Measurements from ENCODE around the gene SLC35F3. TPM values are rescaled to one million over a fixed set of nuclear protein-coding genes. Genes with fewer than 3 reads are reported as not detected.
"Not testable (repeated sequence)": the region's sequence is repeated elsewhere in the genome, so short reads cannot be mapped to it uniquely, and the experiment has no call there.

Gene SLC35F3
- total and polyA plus RNA-seq, 2 experiments from 2014 or later: 0.80 to 1.3 TPM

GRCh38 chr1:234150892-234151291 lies 246.4 kb downstream of the SLC35F3 start:
- no peaks in the 10 kb centered on the region for H3K9me2 ChIP-seq (replicated peaks; ENCODE audit: insufficient read depth)
- H3K4me3 ChIP-seq: no peak overlapping the region
- no peak overlapping the region for H2AFZ ChIP-seq
- no peak overlapping the region for H3K27ac ChIP-seq
- no peak overlapping the region for H3K4me2 ChIP-seq
- 74% methylated on average over 2 of the region's 2 CpGs for WGBS (ENCODE audit: low lambda C conversion rate, missing lambda C conversion rate)
- H3K27me3 ChIP-seq: no peaks in the 10 kb centered on the region
- no peaks in the 10 kb centered on the region for H3K9me3 ChIP-seq (ENCODE audit: low read depth)
- DNase-seq (ENCODE audit: low spot score): no peak
- no peak for TF ChIP-seq EZH2phosphoT487 (IDR thresholded peaks at IDR 0.05; ENCODE audit: low read depth, severe bottlenecking, unreplicated experiment)
- no peak for TF ChIP-seq EZH2 (IDR thresholded peaks at IDR 0.05; ENCODE audit: borderline replicate concordance)
- TF ChIP-seq CTCF (IDR thresholded peaks at IDR 0.05; ENCODE audit: poor library complexity): no peak
- H3K36me3 ChIP-seq (replicated peaks; ENCODE audit: insufficient read depth, low read depth): no peaks in the 10 kb centered on the region
- H4K20me1 ChIP-seq (ENCODE audit: insufficient read depth, poor library complexity, severe bottlenecking): no peaks in the 10 kb centered on the region
- no peaks in the 10 kb centered on the region for H3K4me1 ChIP-seq (ENCODE audit: insufficient read depth)
- no peaks in the 10 kb centered on the region for H3K79me2 ChIP-seq

- H3K79me2 ChIP-seq; H3K4me1 ChIP-seq (ENCODE audit: insufficient read depth); H3K4me2 ChIP-seq; DNase-seq (ENCODE audit: low spot score); H4K20me1 ChIP-seq (ENCODE audit: insufficient read depth, poor library complexity, severe bottlenecking); H2AFZ ChIP-seq; H3K36me3 ChIP-seq (replicated peaks; ENCODE audit: insufficient read depth, low read depth); H3K4me3 ChIP-seq; H3K9me3 ChIP-seq (ENCODE audit: low read depth); H3K27ac ChIP-seq; H3K9me2 ChIP-seq (replicated peaks; ENCODE audit: insufficient read depth); H3K27me3 ChIP-seq: not testable (repeated sequence)
- WGBS (ENCODE audit: low lambda C conversion rate, missing lambda C conversion rate): 97% methylated on average over 4 of the region's 4 CpGs
These were observed 247.9 kb downstream of the SLC35F3 start for GRCh38 chr1:234152344-234152743.

- Histone ChIP-seq H3K4me2 (no peak overlapping the region), H4K20me1 (ENCODE audit: insufficient read depth, poor library complexity, severe bottlenecking) (no peaks in the 10 kb centered on the region), H3K27ac (no peak overlapping the region), H3K36me3 (replicated peaks; ENCODE audit: insufficient read depth, low read depth) (no peaks in the 10 kb centered on the region), H3K9me2 (replicated peaks; ENCODE audit: insufficient read depth) (no peaks in the 10 kb centered on the region), H3K79me2 (no peaks in the 10 kb centered on the region), H3K4me3 (no peak overlapping the region), H3K27me3 (no peaks in the 10 kb centered on the region), H3K4me1 (ENCODE audit: insufficient read depth) (no peaks in the 10 kb centered on the region), H3K9me3 (ENCODE audit: low read depth) (no peaks in the 10 kb centered on the region), H2AFZ (no peak overlapping the region)
- TF ChIP-seq CTCF (IDR thresholded peaks at IDR 0.05; ENCODE audit: poor library complexity) (peak; percentile 67), EZH2phosphoT487 (IDR thresholded peaks at IDR 0.05; ENCODE audit: low read depth, severe bottlenecking, unreplicated experiment) (no peak)
- WGBS (ENCODE audit: low lambda C conversion rate, missing lambda C conversion rate): 31% methylated on average over 7 of the region's 7 CpGs
- DNase-seq (ENCODE audit: low spot score): peak; percentile 77
These were observed 250.1 kb downstream of the SLC35F3 start for GRCh38 chr1:234154320-234155251.

GRCh38 chr1:234162661-234163060 lies 258.2 kb downstream of the SLC35F3 start:
- H3K27ac ChIP-seq: no peak overlapping the region
- H4K20me1 ChIP-seq (ENCODE audit: insufficient read depth, poor library complexity, severe bottlenecking): no peaks in the 10 kb centered on the region
- no peaks in the 10 kb centered on the region for H3K79me2 ChIP-seq
- H2AFZ ChIP-seq: no peak overlapping the region
- H3K9me2 ChIP-seq (replicated peaks; ENCODE audit: insufficient read depth): no peaks in the 10 kb centered on the region
- H3K4me2 ChIP-seq: no peak overlapping the region
- no peaks in the 10 kb centered on the region for H3K4me1 ChIP-seq (ENCODE audit: insufficient read depth)
- TF ChIP-seq EZH2phosphoT487 (IDR thresholded peaks at IDR 0.05; ENCODE audit: low read depth, severe bottlenecking, unreplicated experiment) (no peak), EZH2 (IDR thresholded peaks at IDR 0.05; ENCODE audit: borderline replicate concordance) (no peak), CTCF (IDR thresholded peaks at IDR 0.05; ENCODE audit: poor library complexity) (no peak)
- no peak overlapping the region for H3K4me3 ChIP-seq
- no peak for DNase-seq (ENCODE audit: low spot score)
- no peaks in the 10 kb centered on the region for H3K27me3 ChIP-seq
- no peaks in the 10 kb centered on the region for H3K9me3 ChIP-seq (ENCODE audit: low read depth)
- H3K36me3 ChIP-seq (replicated peaks; ENCODE audit: insufficient read depth, low read depth): no peaks in the 10 kb centered on the region
